HG03039 (cell line): Measurements from ENCODE around the gene CIB2.

Experiments
- ATAC-seq: cut with Tn5 transposase; IDR thresholded peaks from one replicate; pipeline ENCODE4 v1.9.1; 2021; ENCODE audit warnings: mild to moderate bottlenecking, moderate library complexity; ENCODE audit not compliant: unreplicated experiment

The CIB2 gene

DNA sequence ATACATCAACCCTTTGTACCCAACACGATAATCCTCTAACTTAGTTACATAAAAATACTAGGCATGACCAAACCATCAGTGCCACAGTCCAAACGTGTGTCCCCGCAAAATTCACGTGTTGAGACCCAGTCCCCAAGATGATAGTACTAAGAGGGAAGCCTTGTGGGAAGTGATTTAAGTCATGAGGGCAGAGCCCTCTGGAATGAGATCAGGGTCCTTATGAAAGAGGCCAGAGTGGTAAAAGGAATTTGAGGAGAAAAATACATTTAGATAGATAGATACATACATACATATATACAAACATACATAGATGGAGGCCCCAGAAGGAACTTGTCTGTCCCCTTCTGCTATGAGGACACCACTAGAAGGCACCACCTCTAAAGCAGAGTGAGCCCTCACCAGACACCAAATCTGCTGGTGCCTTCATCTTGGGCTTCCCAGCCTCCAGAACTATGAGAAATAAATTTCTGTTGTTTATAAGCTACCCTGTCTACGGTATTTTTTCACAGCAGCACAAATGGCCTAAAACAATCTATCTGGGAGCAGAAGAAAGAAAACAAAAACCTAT, 61.7 kb downstream of the CIB2 start:
- no peak for ATAC-seq

GRCh38 chr15:78069052-78069414, 62.2 kb downstream of the CIB2 start:
- ATAC-seq, result no peak

DNA sequence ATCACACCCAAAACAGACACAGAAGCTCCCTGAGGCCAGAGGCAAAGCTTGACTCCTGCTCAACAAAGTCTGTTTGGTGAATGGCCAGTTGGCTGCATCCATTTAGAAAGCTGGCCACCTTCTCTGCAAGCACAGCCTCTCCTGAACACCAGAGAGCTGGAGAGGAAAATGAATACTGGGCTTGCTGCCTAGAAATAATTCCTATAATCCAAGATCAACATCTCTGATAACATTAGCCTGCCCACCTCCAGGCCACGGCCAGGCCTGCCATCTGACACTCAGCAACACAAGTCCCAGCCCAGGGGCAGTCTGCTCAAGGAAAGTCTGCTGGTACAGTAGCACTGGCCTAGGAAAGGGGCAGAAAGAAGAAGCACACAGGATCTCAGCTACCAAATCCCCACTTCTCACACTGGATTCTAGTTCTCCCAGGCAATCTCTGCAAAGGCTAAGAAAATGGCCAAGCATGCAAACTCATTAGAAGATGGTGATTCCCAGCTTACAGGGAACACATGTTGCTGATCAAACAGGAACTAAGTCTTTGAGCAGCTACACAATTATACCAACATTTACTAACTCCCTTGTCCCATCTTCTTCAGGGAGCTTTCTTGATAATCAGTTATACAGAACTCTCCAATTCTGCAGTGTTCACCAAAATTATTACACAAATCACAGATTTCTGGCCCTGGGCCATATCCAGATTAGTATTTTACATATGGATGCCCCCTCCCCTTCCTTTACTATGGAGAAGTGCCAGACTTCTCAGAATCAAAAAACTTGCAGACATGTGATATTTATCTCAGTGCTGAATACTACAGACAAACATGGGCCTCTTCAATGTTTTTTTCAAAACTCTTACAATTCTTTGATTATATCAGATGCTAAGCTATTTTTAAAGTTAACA, 63.7 kb downstream of the CIB2 start:
- no peak for ATAC-seq

DNA sequence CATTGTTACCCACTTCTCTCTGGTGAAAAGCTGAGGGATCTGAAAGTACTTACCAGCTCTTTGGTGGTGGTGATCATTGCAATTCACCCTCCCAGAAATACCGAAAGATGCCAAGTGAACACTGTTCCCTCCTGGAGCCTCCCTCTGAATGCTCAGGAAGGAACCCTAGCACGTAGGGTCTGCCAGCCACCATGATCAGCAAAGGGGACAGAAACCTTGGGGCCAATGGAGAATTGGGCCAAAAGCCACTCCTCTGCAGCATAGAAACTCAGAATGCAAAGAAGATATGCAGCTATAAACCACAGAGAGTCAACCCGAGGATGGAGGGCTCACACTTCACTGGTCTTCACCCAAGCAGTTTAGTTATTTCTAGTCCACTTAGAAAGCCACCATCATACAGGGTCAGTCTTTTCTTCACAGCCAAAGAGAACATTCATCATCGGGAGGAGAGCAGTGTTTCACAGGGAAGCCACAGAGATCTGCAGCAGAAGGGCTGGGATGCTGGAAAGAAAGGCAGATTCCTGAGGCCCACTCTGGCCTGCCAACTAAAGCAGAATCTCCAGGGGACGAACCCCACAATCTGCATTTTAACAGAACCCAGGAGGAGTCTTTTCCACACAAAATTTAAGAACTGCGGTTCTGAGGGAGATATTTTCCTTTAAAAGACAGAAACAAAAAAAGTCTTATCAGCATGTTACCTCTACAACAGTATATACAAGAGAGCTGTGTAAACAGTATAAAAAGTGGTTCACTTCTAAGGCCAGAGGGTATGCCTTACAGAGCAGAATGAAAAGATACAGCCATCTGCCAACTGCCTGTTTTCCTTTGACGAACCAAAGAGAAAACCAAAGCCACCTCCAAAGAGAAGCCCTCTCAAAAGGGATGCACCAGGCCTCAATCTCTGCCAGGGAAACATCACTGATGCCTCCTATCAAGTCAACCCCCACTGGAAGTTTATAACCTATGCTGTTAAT, 65.0 kb downstream of the CIB2 start:
- ATAC-seq, result peak; percentile 37

DNA sequence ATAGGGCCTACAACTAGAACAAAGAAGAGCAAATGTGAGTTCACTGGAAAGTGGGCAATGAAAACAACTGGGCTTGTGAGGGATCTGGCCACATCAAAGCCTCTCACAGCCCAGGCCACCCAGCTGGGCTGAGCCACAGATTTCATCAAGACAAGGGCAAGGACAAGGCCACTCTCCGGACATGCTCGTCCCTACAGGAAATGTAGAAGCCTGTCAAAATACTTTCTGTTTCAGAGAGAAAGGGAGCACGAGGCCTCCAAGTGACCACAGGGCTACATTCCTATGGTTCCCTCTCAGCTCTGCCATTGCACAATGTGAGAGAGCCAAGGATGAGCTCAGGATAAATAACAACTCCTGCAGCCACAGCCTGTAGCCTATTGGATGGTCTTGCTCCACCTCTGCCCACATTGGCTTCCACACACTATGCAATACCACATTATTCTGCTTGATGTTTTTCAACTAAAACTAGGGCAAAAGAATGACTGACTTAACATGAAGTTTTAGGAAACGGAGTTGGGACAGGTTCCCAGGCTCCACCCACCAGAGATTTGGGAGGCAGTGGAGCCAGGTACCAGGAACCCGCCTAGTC, 65.9 kb downstream of the CIB2 start:
- no peak for ATAC-seq

GRCh38 chr15:78064544-78064943, 66.7 kb downstream of the CIB2 start:
- no peak for ATAC-seq

DNA sequence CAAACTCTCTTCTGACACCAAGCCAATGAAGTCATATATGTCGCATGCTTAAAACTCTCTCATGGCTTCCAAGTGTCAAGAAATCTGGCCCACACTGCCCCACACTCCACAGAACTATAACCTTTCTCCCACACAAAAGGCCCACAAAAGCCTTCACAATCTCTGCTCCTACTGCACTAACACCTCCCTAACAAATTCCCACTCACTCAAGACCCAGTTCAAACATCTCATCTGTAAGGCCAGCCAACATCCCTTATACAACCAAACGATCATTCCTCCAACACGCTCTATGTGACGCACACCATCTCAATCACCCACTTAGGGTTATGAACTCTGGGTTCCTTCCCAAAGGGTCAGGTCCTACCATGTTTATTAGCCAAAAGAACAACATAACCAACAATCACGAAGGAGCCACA, 67.3 kb downstream of the CIB2 start:
- ATAC-seq, result no peak

DNA sequence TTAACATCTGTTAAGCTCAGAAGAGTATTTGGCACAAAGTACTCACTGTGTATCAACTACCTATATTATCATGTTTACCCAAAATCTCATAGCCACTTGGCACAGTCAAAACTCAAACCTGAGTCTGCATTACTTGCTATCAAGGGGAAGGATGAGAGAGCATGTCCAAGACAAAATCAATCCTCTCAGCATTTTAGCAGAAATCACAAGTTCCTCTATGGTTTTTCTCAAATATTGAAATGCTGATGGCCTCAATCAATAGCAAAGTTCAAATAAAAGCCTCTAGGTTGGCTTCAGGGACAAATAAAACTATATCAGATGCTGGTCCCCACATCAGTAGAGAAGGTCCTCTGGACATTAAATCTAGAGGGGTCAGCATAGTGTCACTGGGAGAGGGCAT, 68.0 kb downstream of the CIB2 start:
- ATAC-seq, result no peak

DNA sequence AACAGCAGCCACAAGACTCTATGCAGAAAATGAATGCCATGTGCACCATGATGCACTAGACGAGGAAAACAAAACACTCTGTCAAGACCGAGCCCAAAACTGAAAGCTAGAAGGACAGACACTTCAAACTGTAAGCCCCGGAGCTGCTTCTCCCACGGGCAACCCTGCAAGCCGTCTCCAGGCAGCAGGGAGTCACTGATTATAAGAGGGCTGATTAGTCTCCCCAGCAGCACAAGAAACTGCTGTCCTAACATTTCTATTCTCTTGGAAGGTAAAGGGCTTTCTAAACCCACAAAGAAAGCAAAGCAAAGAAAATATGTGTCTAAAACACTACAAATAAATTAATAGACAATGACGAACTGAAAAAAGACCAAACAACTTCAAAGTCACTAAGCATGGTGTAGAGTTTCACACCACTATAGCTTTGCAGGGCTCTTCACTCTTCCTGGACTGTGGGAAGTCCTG, 69.2 kb downstream of the CIB2 start:
- no peak for ATAC-seq

DNA sequence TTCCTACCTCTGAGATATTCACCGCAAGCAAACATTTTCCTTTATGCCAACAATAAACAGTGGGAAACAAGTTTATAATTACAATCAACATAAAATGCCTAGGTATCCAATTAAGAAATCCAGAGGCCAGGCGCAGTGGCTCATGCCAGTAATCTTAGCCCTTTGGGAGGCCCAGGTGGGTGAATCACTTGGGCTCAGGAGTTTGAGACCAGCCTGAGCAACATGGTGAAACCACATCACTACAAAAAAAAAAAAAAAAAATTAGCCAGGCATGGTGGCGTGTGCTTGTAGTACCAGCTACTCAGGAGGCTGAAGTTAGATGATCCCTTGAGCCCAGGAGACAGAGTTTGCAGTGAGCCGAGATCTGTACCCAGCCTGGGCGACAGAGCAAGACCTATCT, 71.0 kb downstream of the CIB2 start:
- no peak for ATAC-seq

GRCh38 chr15:78059110-78059839, 72.0 kb downstream of the CIB2 start:
- ATAC-seq, result no peak

DNA sequence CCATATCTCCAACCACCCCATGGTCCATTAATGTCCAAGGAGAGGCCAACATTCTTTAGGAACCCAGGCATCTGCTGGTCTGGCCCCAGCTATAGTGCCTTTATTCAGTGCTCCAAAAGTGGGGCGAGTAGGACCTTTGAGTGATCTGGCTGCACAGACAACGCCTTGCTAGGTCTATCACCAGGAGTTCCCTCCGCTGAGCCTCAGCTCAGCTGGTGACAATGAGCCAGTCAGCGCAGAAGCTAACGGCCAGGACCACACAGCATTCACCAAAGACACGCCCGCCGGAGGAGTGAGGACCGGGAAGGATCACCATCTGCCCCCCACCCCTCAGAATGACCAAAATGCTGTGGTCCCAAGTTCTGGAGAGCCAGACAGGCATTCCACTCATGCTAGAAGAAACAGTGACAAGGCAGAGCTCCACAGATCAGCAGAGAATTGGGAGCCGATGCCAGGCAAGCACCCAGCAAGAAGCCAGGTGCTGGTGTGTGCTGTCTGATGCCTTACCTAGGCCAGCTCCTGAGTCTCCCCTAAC, 72.8 kb downstream of the CIB2 start:
- ATAC-seq, result no peak

DNA sequence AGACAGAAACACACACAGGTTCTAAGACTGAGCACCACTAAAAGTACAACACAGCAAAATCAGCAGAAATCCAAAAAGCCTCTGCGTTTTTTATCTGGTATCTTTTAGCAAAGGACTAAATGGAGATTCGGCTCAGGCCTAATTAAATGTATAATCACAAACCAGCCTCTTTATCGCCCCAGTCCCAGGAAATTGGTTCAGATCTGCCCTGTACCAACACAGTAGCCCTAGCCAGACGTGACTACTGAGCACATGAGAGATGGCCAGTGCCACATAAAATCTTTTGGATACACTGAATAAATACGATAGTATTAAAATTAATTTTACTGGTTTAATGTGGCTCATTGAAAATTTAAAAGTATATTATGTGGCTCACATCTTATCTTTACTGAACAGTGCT, 73.4 kb downstream of the CIB2 start:
- ATAC-seq, result no peak

DNA sequence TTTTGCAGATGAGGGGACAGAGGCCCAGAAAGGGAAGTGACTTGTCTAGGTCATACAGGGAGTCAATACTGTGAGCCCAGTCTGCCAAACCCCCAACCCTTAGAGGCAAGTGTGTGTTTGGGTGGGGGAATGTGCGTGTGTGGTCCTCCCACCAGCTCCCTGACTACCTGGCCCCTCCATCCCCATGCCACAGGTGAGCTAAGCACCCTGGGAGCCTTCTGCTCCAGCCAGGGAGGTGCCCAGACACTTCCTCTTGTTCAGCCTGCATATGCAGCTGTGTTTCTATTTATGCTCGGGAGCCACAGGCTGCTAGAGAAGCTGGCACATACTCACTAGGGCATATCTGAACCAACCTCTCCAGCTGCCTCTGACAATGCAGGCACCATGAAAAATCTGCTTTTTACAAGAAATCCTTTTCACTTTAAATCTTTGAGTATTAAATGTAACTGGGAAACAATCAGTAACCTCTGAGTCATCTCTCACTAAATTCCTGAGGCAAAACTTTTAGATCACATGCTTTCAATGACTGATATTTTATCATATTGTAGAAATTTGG, 74.5 kb downstream of the CIB2 start:
- ATAC-seq, result no peak

GRCh38 chr15:78055919-78056713, 75.1 kb downstream of the CIB2 start:
- no peak for ATAC-seq

GRCh38 chr15:78054966-78055365, 76.3 kb downstream of the CIB2 start:
- ATAC-seq, result no peak
